ENCODE data around the gene CCND3.
"Not testable (repeated sequence)": the region's sequence is repeated elsewhere in the genome, so short reads cannot be mapped to it uniquely, and the experiment has no call there.

CCND3 gene

DNA sequence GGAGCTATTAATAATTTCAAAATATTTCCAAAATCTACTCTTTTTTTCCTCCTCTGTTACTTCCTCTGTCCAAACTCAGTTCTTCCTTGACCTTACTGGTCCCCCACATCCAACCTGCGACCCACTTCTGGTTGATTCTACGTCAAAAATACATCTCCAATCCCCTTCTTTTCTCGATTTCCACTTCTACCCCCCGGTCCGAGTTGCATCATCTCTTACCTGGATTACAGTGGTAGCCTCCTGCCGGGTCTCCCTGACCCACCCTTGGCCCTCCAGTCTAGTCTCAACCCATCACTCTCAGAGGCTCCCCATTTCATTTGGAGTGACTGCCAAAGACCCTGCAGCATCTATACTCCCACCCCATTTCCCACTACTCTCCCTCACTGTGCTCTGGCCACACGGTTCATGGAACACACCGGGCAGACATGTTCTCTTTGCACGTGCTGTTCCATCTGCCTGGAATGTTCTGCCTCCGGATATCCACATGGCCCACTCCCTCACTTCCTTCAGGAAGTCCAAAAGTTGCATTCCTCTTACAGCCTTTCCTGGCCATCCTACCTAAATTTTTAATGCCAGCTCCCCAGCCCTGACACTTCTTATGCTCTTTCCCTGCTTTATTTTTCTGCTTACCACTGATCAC lies 6.1 kb upstream of the CCND3 start:
- DNase-seq (ENCODE audit: low spot score), result no peak

DNA sequence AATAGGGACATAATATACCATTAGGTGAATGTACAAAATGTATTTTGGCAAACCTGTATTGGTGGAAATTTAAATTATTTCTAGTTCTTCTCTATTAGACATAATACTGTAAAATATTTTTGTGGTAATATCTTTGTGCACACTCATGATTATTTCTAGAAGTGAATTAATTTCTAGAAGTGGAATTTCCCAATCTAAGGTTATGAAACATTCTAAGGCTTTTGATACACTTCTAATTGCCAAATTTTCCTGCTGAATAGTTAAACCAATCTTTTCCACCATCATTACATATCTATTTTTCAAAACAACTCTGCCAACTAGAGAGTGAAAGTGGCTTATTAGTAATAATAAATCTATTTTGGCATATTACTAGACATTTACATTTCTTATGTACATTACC lies 1.8 kb upstream of the CCND3 start:
- DNase-seq (ENCODE audit: low spot score), result no peak

DNA sequence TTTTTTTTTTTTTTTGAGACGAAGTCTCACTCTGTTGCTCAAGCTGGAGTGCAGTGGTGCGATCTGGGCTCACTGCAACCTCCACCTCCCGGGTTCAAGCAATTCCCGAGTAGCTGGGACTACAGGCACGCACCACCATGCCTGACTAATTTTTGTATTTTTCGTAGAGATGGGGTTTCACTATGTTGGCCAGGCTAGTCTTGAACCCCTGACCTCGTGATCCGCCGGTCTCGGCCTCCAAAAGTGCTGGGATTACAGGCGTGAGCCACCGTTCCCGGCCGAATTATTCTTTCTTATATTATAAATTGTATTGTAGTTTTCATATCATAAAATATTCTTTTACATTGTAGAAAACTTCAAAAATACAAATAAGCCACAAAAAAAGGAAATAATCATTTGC lies 1.3 kb upstream of the CCND3 start:
- not testable (repeated sequence) for DNase-seq (ENCODE audit: low spot score)

DNA sequence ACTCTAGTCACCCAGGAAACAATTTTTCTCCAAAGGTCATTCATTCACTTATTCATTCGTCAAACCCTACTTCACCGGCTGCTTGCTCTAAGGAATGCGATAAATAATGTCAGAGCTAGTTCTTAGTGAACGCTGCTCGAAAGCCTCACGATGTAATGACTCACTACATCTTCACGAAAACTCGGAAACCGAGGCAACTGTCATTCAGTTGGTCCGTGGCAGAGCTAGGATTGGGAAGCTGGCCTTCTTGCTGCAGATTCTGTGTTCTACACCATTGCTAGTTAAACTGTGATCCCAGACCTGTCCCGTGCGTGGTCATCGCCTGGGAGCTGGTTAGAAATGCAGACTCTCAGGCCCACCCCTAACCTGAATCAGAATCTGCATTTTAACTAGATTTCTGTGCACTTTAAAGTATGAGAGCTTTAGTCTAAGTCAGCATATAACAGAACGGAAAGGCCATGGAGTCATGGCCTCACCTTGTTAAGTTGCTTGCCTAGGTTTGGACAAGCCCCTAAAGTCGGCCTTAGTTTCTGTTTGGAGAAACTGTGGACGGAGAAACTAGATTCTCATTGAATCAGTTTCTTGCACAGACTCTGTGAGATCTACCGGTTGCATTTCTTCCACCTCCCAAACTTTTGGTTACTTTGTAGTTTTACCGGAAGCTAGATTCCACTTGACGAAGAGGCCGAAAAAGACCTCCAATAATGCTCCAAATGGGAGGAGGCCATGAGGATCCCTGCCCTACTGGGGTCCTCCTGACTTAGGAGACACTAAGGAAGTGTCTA lies 651 bp upstream of the CCND3 start:
- DNase-seq (ENCODE audit: low spot score), result no peak

DNA sequence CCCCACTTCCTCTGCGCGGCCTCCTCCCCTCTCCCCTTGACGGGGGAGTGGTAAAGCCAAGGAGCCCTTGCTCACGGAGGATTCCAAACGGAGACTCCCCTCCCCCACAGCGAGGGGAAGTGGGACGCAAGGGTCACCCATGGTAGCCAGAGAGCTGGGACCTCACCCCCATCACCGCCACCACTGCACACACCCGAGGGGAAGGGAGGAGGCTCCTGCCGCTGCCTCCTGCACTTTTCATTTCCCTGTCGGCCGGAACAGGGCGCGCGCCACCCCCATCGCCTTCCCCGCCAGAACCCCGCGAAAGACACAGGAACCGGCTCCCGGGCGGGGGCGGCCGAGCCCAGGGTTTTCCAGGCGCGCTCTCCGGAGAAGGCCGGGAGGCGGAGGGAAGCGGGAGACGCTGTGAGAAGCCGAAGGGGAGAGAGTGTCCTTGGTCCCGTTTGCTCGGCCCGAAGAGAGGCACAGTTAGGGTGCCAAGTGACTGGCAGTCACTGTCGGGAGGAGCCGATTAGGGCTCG lies 789 bp downstream of the CCND3 start:
- DNase-seq (ENCODE audit: low spot score), result peak; percentile 41

DNA sequence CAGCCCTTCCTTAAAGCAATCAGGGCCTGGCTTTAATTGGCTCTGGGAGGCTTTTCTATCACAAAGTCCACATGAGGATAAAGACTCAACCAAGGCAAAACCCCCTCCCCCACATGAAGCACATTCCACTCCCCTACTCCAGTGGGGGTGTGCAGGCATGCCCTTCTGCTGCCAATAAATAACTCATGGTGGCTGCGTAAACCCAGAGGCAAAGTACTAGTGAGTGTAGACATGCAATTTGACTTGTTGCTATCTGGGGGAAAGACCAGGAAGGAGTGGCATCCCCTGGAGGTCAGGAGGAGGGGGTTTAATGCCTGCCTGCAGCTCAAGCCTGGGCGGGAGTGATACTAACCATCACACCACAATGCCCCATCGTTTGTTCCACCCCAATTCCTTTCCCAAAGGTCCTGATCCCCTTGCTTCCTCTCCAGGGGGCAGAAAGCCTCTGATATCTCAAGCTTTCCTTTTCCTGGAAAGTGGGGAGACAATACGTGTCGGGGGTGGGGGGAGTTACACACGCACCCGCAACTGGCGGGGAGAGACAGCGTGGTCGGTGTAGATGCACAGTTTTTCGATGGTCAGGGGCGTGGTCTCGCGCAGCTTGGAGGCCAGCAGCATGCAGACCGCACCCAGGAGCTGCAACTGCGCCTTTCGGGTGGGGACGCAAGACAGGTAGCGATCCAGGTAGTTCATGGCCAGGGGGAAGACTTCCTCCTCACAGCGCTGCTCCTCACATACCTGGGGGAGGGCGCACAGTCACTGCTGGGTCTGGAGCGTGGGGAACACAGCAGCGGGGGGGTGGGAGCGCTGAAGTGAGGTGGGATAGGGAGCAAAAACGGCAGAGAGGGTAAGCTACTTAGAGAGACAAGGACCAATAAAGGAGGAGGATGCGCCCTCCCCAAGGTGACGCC lies 1.5 kb downstream of the CCND3 start:
- no peak for DNase-seq (ENCODE audit: low spot score)

DNA sequence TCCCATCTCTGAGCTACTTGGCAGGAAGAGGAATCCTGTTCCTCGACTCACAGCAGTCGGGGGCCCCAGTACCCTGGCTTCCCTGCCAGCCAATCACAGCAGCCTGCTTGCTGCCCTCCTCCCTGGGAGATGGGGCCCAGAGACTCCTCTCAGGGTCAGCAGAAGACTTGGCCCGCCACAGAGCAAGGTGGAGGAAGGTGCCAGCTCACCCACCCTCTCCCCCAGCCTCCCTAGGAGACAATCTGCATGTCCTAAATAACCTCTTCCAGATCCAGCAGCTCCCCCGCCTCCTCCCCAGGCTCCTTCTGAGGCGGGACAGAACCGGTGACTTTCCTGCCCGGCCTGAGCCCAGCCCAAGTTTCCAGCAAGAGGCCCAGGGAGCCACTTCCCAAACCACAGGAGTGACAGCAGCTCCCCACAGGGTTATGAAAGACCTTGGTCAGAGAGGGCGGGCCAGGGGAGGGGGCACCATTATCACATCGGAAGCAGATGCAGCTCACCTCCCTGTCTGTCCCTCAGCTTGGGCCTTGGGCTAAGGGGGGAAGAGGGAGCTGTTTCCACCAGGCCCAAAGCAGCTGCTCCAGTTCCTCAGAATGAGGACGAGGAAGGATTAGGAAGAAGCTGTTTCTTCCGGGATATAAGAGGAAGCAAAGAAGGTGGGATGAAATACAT lies 2.3 kb downstream of the CCND3 start:
- DNase-seq (ENCODE audit: low spot score), result no peak

DNA sequence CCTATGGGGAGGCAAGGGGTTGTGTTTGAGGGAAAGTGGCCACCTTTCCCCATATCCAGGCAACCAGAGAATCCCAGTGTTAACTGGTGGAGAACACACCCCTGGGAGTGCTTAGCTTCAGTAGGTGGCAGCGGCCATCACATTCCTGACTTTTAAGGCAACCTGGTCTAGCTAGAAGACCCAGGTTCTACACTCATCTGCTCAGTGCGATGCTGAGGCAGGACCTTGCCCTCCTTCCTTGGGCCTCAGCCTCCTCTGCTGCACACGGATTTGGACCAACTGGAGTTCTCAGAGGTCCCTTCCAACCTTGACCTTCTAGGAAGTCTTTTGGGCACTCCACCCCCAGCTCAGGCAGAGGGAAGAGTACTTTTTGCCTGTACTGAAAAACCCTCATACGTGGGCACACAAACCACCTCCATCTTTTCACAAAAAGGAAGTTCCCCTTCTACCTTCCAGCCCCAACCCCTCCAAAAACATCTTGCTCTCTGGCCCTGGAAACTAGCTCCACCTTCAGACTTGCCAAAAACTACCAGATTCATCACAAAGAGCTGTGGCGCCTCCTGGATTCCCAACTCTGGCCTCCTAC lies 2.9 kb downstream of the CCND3 start:
- DNase-seq (ENCODE audit: low spot score), result no peak

DNA sequence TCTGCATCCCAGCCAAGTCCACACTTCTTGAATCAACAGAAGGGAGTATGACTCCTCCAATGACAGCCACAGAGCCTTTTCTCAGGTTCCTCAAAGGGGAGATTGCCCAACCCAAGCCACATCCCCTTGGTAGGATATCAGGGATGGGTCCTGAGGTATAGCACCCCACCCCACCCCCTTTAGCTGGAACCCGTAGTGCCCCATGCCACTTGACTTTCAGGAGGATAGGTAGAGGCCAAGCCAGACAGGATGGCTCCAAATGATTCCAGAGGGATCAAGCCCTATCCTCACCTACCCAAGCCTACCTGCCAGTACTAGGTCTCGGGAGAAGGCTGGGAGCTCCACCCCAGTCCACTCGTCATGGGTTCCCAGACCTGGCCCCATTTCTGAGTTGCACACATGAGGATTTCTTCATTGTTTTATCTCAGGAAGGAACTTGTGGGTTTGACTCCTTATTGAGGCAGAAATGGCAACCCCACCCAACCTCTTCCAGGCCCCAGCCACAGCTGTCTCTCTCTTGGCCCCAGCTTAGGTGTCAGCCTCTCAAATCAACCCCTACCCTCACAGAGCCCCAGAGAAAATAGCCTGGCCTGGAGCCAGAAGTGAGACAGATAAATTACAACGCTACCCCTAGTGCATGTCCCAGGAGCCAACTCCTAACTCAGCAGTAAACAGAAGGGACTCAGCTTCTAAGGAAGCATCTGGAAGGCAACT lies 3.6 kb downstream of the CCND3 start:
- no peak for DNase-seq (ENCODE audit: low spot score)

DNA sequence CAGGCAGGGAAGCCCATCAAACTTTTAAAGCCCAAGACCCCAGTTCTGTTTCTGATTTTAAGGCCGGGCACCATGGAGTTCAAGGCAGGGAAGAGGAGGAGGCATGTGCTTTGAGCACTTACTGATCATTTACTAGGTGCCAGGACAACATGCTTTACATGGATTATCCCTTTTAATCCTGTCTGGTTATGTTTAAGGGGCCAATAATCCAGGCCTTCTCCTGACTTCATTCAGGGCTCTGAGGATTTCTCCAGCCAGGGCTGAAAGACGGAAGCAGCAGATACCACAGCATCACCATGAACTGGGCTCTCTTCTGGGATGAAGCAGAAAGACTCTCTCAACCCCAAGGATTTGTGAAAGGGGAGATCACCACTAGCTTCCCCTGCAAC lies 4.1 kb downstream of the CCND3 start:
- DNase-seq (ENCODE audit: low spot score), result no peak

DNA sequence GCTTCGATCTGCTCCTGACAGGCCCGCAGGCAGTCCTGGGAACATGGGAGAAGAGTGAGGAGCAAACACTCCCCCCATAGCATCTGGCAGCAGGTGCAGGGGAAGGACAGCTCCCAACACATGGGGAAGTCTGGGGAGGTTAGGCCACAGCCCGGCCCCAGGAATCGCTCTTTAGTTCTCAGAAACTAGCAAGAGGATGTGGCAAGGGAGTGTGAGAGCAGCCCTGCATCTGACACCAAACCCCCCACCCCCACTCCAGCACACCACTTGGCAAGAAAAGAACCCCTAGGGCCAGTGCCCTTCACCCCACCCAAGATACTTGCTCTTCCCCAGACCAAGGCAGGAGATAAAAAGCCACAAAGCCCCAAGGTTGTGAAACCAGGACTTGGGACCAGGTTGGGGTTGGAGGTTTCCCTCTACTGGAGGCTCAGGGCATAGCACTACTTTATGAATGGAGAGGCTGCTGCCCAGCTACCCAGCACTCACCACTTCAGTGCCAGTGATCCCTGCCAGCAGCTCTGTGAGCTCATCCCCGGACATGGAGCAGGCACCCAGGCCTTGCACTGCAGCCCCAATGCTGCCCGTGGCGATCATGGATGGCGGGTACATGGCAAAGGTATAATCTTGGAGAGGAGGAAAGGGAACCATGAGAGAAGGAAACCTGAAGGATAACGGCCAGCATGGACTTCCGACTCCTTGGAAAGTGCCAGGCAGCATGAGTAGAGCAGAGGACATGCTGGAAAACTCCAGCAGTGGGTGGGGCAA lies 5.4 kb downstream of the CCND3 start:
- DNase-seq (ENCODE audit: low spot score), result peak; percentile 83

DNA sequence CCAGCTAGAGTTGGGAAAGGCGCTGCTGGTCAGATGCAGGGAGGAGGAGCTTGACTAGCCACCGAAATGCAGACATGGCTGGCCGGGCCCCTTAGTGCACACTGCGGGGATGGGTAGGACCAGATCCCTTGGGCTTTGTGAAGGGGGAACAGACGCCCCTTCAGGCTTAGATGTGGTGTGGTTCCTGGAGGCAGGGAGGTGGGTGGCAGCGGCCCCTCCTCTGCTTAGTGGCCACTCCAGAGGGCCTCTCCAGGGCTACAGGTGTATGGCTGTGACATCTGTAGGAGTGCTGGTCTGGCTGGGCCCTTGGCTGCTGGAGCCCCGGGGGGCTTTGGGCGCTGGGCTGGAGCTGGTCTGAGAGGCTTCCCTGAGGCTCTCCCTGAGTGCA lies 5.9 kb downstream of the CCND3 start:
- no peak for DNase-seq (ENCODE audit: low spot score)

DNA sequence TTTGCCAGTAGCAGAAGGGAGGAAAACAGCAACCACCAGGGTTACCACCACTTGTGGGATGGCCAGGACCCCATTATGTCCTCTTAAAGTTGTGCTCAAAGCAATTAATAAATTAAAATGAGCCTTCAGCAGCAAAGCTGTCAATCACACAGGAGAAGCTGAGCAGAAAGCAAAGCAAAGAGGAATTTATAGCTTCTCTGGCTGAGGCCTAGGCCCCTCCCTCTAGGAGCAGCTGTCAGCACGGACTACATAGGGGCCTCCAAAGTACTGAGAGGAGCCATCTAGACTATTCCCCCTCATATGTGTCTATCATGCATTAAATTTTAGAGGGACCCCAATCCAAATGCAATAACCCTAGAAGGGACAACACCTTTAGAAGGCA lies 6.4 kb downstream of the CCND3 start:
- DNase-seq (ENCODE audit: low spot score), result no peak

DNA sequence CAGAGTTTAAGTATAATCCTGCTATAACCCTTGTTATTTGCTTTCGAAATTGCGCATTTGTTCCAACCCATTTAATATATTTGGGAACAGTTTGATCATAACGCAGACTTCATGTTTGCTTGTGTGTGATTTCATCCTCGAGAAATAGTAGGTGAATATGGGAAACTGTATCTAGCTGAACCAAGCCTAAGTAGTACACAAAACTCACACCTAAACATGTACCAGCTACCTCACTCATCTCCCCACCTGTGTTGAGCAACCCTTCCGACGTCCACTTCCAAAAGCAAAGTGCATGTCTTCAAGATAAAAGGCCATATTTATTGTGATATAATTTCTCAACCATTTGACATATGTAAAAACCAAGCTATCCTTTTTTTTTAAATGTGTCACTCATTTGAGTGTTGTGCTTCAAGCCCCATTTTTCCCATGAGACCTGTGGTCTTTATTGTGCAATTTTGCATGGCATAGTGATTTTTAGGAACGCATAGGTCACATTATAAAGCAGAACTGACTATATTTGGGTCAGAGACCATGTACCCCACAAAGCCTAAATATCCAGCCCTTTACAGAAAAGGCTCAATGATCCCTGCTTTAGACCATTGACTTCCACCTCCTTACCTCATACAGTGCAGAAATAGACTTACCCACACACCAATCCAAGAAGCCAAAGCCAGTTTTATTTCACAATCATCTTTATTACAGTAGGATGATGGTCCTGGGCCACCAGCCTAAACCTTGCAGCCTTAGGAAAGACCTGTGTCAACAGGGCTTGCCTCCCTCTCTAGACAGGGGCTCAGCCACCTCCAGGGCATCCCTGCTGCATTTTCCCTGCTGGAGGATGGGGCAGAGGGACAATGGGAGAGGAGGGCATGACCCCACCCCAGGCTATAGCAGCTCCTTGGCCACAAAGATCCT lies 7.1 kb downstream of the CCND3 start:
- no peak for DNase-seq (ENCODE audit: low spot score)

DNA sequence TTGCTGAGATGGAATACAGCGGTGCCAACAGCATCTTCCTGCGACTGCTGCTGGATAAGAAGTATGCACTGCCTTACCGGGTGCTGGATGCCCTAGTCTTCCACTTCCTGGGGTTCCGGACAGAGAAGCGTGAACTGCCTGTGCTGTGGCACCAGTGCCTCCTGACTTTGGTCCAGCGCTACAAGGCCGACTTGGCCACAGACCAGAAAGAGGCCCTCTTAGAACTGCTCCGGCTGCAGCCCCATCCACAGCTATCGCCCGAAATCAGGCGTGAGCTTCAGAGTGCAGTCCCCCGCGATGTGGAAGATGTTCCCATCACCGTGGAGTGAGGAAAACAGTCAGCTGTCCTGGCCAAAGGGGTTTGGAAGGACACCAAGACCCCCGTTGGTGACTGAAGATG lies 9.2 kb downstream of the CCND3 start:
- no peak for DNase-seq (ENCODE audit: low spot score)

DNA sequence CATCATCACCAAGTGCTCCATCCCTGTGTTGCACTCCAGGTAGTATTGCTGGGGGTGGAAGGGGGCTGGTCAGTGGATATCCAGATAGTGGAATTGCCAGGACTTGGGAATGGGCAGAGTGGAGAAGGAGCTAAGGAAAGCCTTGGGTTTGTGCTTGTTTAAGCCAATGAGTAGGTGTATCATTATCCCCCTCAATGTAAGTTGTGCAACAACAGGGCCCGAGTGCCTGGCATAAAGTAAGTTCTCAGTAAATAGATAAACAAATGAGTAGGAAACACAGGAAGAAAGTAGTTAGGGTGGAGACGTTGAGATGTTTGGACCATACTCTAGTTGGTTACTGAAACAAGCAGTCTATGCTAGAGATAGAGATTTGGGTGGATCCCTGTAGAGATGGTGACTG lies 9.8 kb downstream of the CCND3 start:
- no peak for DNase-seq (ENCODE audit: low spot score)

DNA sequence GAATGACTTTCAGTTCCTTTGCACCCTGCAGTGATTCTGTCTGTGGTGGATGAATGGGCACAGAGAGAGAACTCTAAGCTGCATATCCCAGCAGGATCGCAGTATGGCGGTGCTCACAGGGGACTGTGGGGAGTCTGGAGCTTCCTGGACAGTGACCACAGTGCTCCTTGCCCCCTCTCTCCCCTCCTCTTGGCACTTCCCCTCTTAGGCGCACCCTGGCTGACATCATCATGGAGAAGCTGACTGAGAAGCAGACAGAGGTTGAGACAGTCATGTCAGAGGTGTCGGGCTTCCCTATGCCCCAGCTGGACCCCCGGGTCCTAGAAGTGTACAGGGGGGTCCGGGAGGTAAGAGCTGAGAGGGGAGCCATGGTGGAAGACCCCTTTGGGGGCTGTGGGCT lies 11.7 kb downstream of the CCND3 start:
- no peak for DNase-seq (ENCODE audit: low spot score)

DNA sequence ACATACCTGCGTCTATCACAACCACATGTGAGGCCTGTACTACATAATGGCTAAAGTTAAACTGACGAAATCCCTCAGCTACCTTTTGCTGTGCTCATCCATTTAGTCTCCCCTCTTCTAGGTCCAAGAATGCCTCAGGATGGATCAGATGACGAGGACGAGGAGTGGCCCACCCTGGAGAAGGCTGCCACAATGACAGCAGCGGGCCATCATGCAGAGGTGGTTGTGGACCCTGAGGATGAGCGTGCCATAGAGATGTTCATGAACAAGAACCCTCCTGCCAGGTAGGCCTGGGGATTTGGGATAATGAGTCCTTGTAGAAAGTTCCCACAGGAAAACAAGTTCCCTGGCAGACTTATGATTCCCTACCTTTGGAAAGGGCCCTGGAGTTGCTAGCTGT lies 14.4 kb downstream of the CCND3 start:
- DNase-seq (ENCODE audit: low spot score), result no peak

DNA sequence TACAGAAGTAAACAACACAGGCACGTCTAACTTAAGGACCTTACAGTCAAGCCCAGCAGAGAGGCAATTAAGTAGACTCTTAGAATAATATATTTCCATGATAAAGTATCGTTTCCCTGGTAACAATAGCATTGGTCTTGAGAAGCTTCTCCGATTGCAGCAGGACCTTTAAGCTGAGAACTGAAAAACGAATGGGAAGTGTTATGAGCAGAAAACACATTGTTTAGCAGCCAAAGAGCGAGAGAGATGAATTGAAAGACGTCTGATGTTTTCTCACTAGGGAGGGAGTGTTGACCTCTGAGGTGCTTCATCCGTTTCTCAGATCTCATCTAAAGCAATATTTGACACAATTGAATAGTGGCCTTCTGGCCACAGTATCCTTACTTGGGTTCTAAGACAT lies 19.5 kb downstream of the CCND3 start:
- DNase-seq (ENCODE audit: low spot score), result no peak

DNA sequence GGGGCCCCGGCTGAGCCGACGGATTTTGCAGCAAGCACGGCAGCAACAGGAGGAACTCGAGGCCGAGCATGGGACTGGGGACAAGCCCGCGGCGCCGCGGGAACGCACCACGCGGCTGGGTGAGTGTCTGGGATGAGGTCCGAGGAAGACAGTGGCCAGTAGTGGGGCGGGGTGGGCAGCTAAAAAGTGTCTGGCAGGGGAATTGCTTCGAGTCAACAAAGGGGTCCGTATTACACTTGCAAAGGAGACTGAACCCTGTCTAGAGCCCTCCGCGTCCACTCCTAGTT lies 20.0 kb downstream of the CCND3 start:
- no peak for DNase-seq (ENCODE audit: low spot score)
